IMR-90 (cell line): ENCODE data around the gene COL23A1. TPM values are rescaled to one million over a fixed set of nuclear protein-coding genes. Genes with fewer than 3 reads are reported as not detected.

ENCODE experiments used
- ATAC-seq: fragments of 200-7000 bp; cut with Tn5 transposase; 2 replicates; pipeline ENCODE4 v1.9.1; 2020; ENCODE audit warnings: low read depth, mild to moderate bottlenecking, moderate library complexity
- BruUV-seq: library from RNA; stranded (reverse); fragments of 400-500 nt; replicated peaks from 2 replicates; lab custom pipeline; 2021; lab: Mats Ljungman, UMichigan
- CTCF ChIA-PET: fragments of 300-600 bp; formaldehyde crosslinking; extraction: SDS; loops from one replicate; lab custom pipeline; 2021; ENCODE audit warnings: antibody characterized with exemption; lab: Yijun Ruan, JAX
- POLR2A ChIA-PET: fragments of 300-600 bp; sonication (Branson Sonifier 250); formaldehyde crosslinking; loops from one replicate; lab custom pipeline; 2022; ENCODE audit warnings: antibody characterized with exemption; ENCODE audit not compliant: unreplicated experiment; lab: Charles Lee
- DNase-seq: peaks from one replicate; pipeline ENCODE4 v3.0.0; 2013
- H2AFZ ChIP-seq: replicated peaks from 2 replicates; pipeline ENCODE3; 2013; ENCODE audit warnings: low read length, mild to moderate bottlenecking; ENCODE audit not compliant: poor library complexity
- H2AK5ac ChIP-seq: 2 replicates; pipeline ENCODE4 v1.6.1; 2013; ENCODE audit warnings: low read depth, low read length, inconsistent platforms
- H2AK9ac ChIP-seq: replicated peaks from 2 replicates; pipeline ENCODE3; 2013; ENCODE audit warnings: mild to moderate bottlenecking, low read depth, low read length, moderate library complexity; ENCODE audit not compliant: poor library complexity
- H2BK120ac ChIP-seq: 2 replicates; pipeline ENCODE4 v1.6.1; 2013; ENCODE audit warnings: low read depth, low read length, inconsistent platforms
- H2BK15ac ChIP-seq: 3 replicates; pipeline ENCODE4 v1.6.1; 2013; ENCODE audit warnings: low read depth, low read length, inconsistent platforms
- H2BK20ac ChIP-seq: 2 replicates; pipeline ENCODE4 v1.6.1; 2013; ENCODE audit warnings: low read depth, mild to moderate bottlenecking, inconsistent platforms, low read length, moderate library complexity
- H2BK5ac ChIP-seq: 2 replicates; pipeline ENCODE4 v1.6.1; 2013; ENCODE audit warnings: mild to moderate bottlenecking, low read depth, low read length, inconsistent platforms; ENCODE audit not compliant: poor library complexity, severe bottlenecking
- H3K14ac ChIP-seq: replicated peaks from 2 replicates; pipeline ENCODE4 v1.6.1; 2013; ENCODE audit warnings: low read depth, low read length, inconsistent platforms
- H3K18ac ChIP-seq: 2 replicates; pipeline ENCODE4 v1.6.1; 2013; ENCODE audit warnings: low read depth, low read length, control low read depth
- H3K23ac ChIP-seq: 2 replicates; pipeline ENCODE4 v1.6.1; 2013; ENCODE audit warnings: low read depth, low read length, inconsistent platforms
- H3K27ac ChIP-seq: 2 replicates; pipeline ENCODE4 v1.5.1; 2013; ENCODE audit warnings: mild to moderate bottlenecking, control low read depth, low read length; ENCODE audit not compliant: insufficient read depth
- H3K27me3 ChIP-seq: 2 replicates; pipeline ENCODE4 v1.6.1; 2013; ENCODE audit warnings: low read length; ENCODE audit not compliant: control insufficient read depth, insufficient read depth
- H3K36me3 ChIP-seq: 2 replicates; pipeline ENCODE4 v1.6.1; 2013; ENCODE audit warnings: low read length, mixed read lengths; ENCODE audit not compliant: control insufficient read depth, insufficient read depth
- H3K4ac ChIP-seq: 2 replicates; pipeline ENCODE4 v1.6.1; 2013; ENCODE audit warnings: low read depth, low read length, inconsistent platforms
- H3K4me1 ChIP-seq: 2 replicates; pipeline ENCODE4 v1.6.1; 2013; ENCODE audit warnings: low read length, mixed read lengths; ENCODE audit not compliant: control insufficient read depth, insufficient read depth
- H3K4me2 ChIP-seq: 2 replicates; pipeline ENCODE4 v1.6.1; 2013; ENCODE audit warnings: low read depth, mild to moderate bottlenecking, control low read depth, low read length, moderate library complexity
- H3K4me3 ChIP-seq: 2 replicates; pipeline ENCODE4 v1.5.1; 2013; ENCODE audit warnings: low read depth, mild to moderate bottlenecking, control low read depth, low read length, moderate library complexity; ENCODE audit not compliant: insufficient read depth
- H3K56ac ChIP-seq: 2 replicates; pipeline ENCODE4 v1.6.1; 2013; ENCODE audit warnings: low read length, inconsistent platforms; ENCODE audit not compliant: insufficient read depth; ENCODE audit errors: extremely low read depth
- H3K79me1 ChIP-seq, 2 experiments: 2 replicates each; pipeline ENCODE4 v1.6.1; 2013; ENCODE audit warnings: low read length in 2 of 2, inconsistent platforms in 1 of 2, low read depth in 1 of 2
- H3K9ac ChIP-seq: 2 replicates; pipeline ENCODE4 v1.6.1; 2013; ENCODE audit warnings: low read depth, low read length, control low read depth
- H3K9me1 ChIP-seq: 2 replicates; pipeline ENCODE4 v1.6.1; 2013; ENCODE audit warnings: low read length, inconsistent platforms; ENCODE audit not compliant: insufficient read depth
- H3K9me3 ChIP-seq: 2 replicates; pipeline ENCODE4 v1.6.1; 2013; ENCODE audit warnings: low read length; ENCODE audit not compliant: control insufficient read depth, insufficient read depth
- H4K20me1 ChIP-seq: 2 replicates; pipeline ENCODE4 v1.6.1; 2013; ENCODE audit warnings: low read length, inconsistent platforms; ENCODE audit not compliant: insufficient read depth
- H4K5ac ChIP-seq: 2 replicates; pipeline ENCODE4 v1.6.1; 2013; ENCODE audit warnings: mild to moderate bottlenecking, low read depth, low read length, control low read depth
- H4K8ac ChIP-seq, 2 experiments: 2 replicates each; pipeline ENCODE4 v1.6.1; 2013; ENCODE audit warnings: low read depth in 2 of 2, low read length in 2 of 2, control low read depth in 1 of 2, inconsistent platforms in 1 of 2
- H4K91ac ChIP-seq: 2 replicates; pipeline ENCODE4 v1.6.1; 2013; ENCODE audit warnings: low read depth, low read length, inconsistent platforms; ENCODE audit not compliant: insufficient read depth
- CEBPB ChIP-seq: IDR thresholded peaks from 2 replicates; pipeline ENCODE4 v1.6.1; 2012; ENCODE audit warnings: low read depth, low read length, improper control_type of control experiment
- CHD1 ChIP-seq: IDR thresholded peaks from 2 replicates; pipeline ENCODE4 v1.6.1; 2012; ENCODE audit warnings: low read depth, low read length, improper control_type of control experiment
- FOS ChIP-seq: fragments of 150-350 bp; IDR thresholded peaks from 2 replicates; pipeline ENCODE4 v1.6.1; 2016; ENCODE audit warnings: low read depth, low read length
- MAZ ChIP-seq: IDR thresholded peaks from 2 replicates; pipeline ENCODE4 v1.6.1; 2012; ENCODE audit warnings: low read depth, mild to moderate bottlenecking, low read length, improper control_type of control experiment, moderate library complexity, borderline replicate concordance
- RAD21 ChIP-seq: IDR thresholded peaks from 2 replicates; pipeline ENCODE4 v1.6.1; 2012; ENCODE audit warnings: low read length, improper control_type of control experiment
- RFX5 ChIP-seq: IDR thresholded peaks from 2 replicates; pipeline ENCODE4 v1.8.0; 2012; ENCODE audit warnings: low read depth, mild to moderate bottlenecking, low read length, moderate library complexity
- WGBS, 2 experiments: methylation state at CpG; one replicate each; pipeline versions ENCODE4 v1.1.5 to v1.1.7; 2013; ENCODE audit warnings: missing lambda C conversion rate in 2 of 2; ENCODE audit not compliant: insufficient read length in 1 of 2; ENCODE audit errors: extremely low coverage in 2 of 2; 5-methylcytosine and 5-hydroxymethylcytosine counted together
- dilution Hi-C: fragments of 300-500 bp; cut with HindIII; formaldehyde crosslinking; loops from one replicate; pipeline ENCODE4 v1.14.3; 2018; ENCODE audit warnings: low sequenced_read_pairs; ENCODE audit not compliant: unreplicated experiment
- in situ Hi-C: fragments of 300-500 bp; cut with MboI; formaldehyde crosslinking; loops from 3 replicates; pipeline ENCODE4 v1.14.3; 2019; ENCODE audit warnings: low sequenced_read_pairs, inconsistent platforms, mixed read lengths
- intact Hi-C: fragments of 100-400 bp; cut with micrococcal nuclease; formaldehyde crosslinking; loops from 2 replicates; pipeline ENCODE4 v1.10.0; 2022
- polyA plus RNA-seq, 3 experiments: library from polyadenylated mRNA; depleted of rRNA; stranded (reverse); fragments of >200 nt; gene quantifications; 2 replicates each; pipeline ENCODE4 v1.2.3, GENCODE V29; 2012; ENCODE audit warnings: low replicate concordance in 1 of 3
- total RNA-seq: library from RNA; depleted of rRNA; stranded (reverse); fragments of >200 nt; gene quantifications from 2 replicates; pipeline ENCODE4 v1.2.3, GENCODE V29; 2012

Gene COL23A1
- total and polyA plus RNA-seq, 2 of the 4 experiments (the other 2 are of a cell fraction): not detected

- H3K4me1 ChIP-seq: no peaks in the 10 kb centered on the region
- no peak overlapping the region for H3K4me3 ChIP-seq
- H2AK5ac ChIP-seq: no peak overlapping the region
- peaks cover 16% of the 10 kb centered on the region for H3K9me3 ChIP-seq
- TF ChIP-seq FOS (no peak), RAD21 (no peak), RFX5 (no peak), CHD1 (no peak), CEBPB (no peak), MAZ (no peak)
- H2AK9ac ChIP-seq: no peak overlapping the region
- H2BK5ac ChIP-seq: no peak overlapping the region
- H2BK15ac ChIP-seq: no peak overlapping the region
- no peaks in the 10 kb centered on the region for H4K20me1 ChIP-seq
- no TSS peak for BruUV-seq
- DNase-seq: no peak
- H4K91ac ChIP-seq: no peak overlapping the region
- ChIA-PET POLR2A (no interaction called here), CTCF (no interaction called here)
- H3K9ac ChIP-seq: no peak overlapping the region
- no peaks in the 10 kb centered on the region for H3K36me3 ChIP-seq
- dilution Hi-C loops: no loop called here
- H3K18ac ChIP-seq: no peak overlapping the region
- H4K5ac ChIP-seq: no peak overlapping the region
- no peak overlapping the region for H3K27ac ChIP-seq
- intact Hi-C loops: no loop called here
- H4K8ac ChIP-seq: no peak overlapping the region
- H2BK20ac ChIP-seq: no peak overlapping the region
- no peak overlapping the region for H3K4me2 ChIP-seq
- H2AFZ ChIP-seq: no peak overlapping the region
- H3K23ac ChIP-seq: no peak overlapping the region
- H3K27me3 ChIP-seq: no peaks in the 10 kb centered on the region
- H2BK120ac ChIP-seq: no peak overlapping the region
- H3K9me1 ChIP-seq: no peaks in the 10 kb centered on the region
- no peaks in the 10 kb centered on the region for H3K79me1 ChIP-seq
- no peak overlapping the region for H3K56ac ChIP-seq
- no peak overlapping the region for H3K14ac ChIP-seq
- 86% methylated on average over 6 of the region's 14 CpGs; no CpG with 5 or more reads in 1 of the 2 experiments for WGBS, 2 experiments
- in situ Hi-C loops: no loop called here
- H3K4ac ChIP-seq: no peak overlapping the region
- ATAC-seq: no peak
Measured at GRCh38 chr5:178423431-178423830, 166.8 kb downstream of the COL23A1 start.
